Heart left ventricle (tissue), 13 donors: Measurements from ENCODE around the gene RLN3.

ENCODE experiments used
- CTCF ChIP-seq, 12 donors: fragments of 200-600 bp; sonication (generic) in 4 of 12; IDR thresholded peaks; one replicate each; pipeline versions ENCODE4 v1.5.0 to v1.8.0; 2018 to 2022; ENCODE audit warnings: antibody characterized with exemption in 12 of 12, mild to moderate bottlenecking in 5 of 12
- POLR2A ChIP-seq, 2 donors: fragments of 450-650 bp; IDR thresholded peaks; one replicate each; pipeline ENCODE4 v1.6.1; 2017; ENCODE audit warnings: antibody characterized with exemption in 2 of 2, mild to moderate bottlenecking in 2 of 2, moderate library complexity in 2 of 2
- donor health status: ischemic (EF 13 %, LVEDD 7.1; RV severe dilation, severe dysfunction).
- donor health status: DM: no; HTN: yes; CAD: no.
- donor health status: DM: no; HTN: no; CAD: no.
- donor health status: ischemic (EF 25% LVEDD 6.9; RV normal size, moderate dysfunction).
- donor health status: ischemic (EF 25% LVEDD 5.7; RV mildly dilated, moderate dysfunction).
- donor health status: ischemic (EF 35%, LVEDD 5.7; RV mildly dilated, moderate dysfunction).
- donor health status: nonischemic (EF 11% LVEDD 7.7; RV severe dilation, severe dysfunction).
- donor health status: DM: yes; HTN: yes; CAD: no.
- donor health status: PGD.
- donor health status: ischemic (EF 29% LVEDD 5.4; RV normal size, mild dysfunction).
- donor health status: nonischemic (EF 23%, LVEDD 6.1; RV moderate dilation, normal function).

GRCh38 chr19:14053032-14053431, 25.1 kb downstream of the RLN3 start:
- TF ChIP-seq CTCF (IDR thresholded peaks at IDR 0.05) (no peak), POLR2A (IDR thresholded peaks at IDR 0.05) (no peak)
